HTERT RPE-1 (cell line): ENCODE measurements around the gene BAZ2A.
"Not testable (repeated sequence)": the region's sequence is repeated elsewhere in the genome, so short reads cannot be mapped to it uniquely, and the experiment has no call there.

Experiments used
- in situ Hi-C: fragments of 300-500 bp; cut with MboI; formaldehyde crosslinking; loops from 4 replicates; pipeline ENCODE4 v1.14.3; 2020; ENCODE audit warnings: low sequenced_read_pairs

Gene BAZ2A

DNA sequence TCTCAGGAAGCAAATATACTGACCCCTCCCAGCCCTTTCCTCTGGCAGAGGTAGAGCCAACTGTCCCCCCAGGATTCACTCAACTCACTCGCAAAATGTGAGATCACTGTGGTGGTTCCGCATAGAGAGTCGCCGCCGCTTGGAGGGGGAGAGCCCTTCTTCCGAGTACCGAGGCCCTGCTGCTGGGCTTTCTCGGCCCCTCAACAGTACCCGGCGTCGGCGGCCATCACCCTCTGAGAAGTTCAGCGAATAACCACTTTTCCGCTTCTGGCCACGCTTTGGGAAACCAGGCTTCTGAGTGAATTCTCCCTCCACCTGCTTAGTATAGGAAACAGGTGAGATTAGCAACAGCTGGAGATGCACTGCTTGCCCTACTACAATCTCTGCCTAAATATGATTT is 31.1 kb downstream of the BAZ2A start:
- in situ Hi-C loops: no loop called here

DNA sequence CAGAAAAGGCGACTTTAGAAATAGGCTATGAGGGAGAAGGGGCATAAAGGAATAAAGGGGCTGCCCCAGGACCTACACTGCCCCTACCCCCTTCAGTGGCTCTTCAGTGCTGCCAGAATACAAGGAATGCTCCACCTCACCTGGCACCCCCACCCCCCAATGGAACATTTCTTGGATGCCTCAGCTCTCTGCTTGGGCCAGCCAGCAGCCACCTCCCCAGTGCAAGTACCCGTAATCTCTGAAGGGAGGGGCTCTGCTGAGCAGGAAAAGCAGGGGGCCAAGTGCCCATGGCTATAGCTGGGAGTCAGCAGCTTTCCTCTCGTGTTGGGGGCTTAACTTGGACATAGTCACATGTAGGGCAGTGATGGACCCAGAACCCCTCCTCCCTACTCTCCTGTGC is 33.3 kb downstream of the BAZ2A start:
- in situ Hi-C loops: no loop called here

GRCh38 chr12:56593909-56594621 is 36.1 kb downstream of the BAZ2A start:
- in situ Hi-C loops: no loop called here

DNA sequence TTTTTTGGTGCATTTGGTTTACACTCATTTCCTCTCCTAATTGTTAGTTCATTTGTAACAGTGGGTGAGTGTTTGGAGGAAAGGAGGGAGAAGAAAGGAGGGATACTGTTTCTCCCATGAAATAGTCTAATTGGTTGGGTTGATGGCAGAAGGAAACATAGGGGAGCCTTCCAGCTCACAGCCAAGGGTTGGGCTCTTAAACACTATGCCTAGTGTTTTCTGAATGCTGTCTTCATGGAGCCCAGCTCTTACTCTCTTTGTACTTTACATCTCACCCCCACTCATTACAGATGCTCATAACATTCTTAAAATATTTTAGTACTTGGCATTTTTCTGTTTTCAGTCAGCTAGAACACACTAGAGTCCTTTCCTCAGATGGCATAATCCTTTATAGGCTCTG is 38.2 kb downstream of the BAZ2A start:
- in situ Hi-C loops: no loop called here

GRCh38 chr12:56591126-56591525 is 39.0 kb downstream of the BAZ2A start:
- in situ Hi-C loops: no loop called here

DNA sequence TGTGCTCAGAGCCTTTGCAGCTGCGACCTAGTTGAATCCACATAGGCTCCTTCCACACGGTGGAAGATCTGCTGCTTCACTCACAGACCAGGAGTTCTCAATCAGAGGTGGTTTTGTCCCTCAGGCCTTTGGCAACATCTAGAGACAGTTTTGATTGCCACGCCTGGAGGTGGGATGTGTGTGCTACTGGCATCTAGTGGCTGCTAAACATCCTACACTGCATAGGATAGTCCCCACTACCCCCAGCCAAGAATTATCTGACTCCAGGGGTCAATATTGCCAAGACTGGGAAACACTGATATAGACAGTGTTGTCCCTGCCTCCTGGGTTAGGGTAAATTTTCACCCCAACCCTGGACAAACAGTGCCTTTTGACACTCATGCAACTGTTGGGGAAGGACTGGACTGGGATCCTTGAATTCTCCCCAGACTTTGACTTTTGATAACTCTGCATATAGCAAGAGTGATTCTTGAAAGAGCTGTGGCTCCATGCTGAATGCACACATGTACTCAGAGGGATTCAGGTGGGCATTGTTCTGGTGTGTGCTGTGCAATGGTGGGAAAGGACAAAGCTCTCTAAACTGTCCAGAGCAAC is 39.8 kb downstream of the BAZ2A start:
- in situ Hi-C loops: no loop called here

DNA sequence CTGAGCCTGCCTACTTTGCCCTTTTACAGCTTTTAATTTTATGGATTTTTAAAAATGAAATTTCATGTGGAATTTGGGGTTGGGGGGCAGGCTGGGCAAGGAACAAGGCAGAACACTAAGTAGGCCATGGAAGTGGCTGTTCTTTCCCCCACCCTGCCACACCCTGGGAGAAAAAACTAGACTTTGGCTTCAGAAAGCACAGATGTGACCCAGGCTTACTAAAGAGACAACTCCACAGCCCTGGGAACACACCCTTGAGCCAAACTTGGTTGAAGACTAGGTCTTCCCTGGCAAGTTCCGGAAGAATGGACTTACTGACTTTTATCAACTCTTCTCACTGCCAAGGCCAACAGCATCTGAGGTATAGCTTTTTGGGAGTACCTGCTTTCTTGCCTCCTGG is 40.3 kb downstream of the BAZ2A start:
- in situ Hi-C loops: no loop called here

DNA sequence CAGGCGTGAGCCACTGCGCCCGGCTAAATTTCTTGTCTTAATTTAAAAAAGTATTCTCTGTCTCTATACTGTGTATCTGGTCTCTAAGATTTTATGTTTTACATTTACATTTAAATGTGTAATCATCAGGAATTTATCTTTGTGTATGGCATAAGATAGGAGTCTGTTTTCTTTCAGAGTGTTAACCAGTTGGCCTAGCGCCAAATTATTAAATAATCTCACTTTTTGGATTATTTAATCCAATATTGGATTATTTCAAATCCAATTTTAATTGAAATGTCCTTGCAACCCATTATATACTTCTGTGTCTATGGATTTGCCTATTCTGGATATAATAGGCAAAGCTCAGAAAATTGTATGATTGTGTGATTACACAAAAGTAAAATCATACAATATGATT is 45.0 kb downstream of the BAZ2A start:
- in situ Hi-C loops: no loop called here

DNA sequence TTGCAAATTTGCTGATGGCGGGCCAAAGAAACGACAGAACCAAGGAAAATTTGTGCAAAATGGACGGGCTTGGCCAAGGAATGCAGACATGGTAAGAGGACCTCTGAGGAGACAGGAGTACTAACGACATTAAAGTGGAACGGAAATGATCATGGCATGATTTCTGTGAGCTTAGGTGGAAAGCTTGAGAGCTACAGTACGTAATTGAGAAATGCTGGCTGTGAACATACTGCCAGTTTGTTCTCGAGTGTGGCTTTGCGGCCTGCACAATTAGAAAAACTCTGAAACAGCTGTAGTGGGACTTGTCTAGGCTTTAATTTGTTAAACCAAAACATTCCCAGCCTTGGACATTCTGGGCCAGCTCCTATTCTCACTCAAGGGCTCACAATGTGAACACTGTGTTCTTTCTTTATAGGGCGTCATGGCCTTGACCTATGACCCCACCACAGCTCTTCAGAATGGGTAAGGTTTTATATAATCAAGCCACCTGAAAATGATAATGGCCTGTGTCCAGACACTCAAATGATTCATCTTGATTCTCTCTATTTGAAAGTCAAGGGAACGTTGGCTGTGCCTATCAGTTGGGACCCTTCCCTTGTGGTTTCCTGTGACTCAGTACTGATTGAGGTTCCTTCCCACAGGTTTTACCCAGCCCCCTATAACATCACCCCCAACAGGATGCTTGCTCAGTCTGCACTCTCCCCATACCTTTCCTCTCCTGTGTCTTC is 48.5 kb downstream of the BAZ2A start:
- in situ Hi-C loops: no loop called here

GRCh38 chr12:56578983-56579546 is 51.1 kb downstream of the BAZ2A start:
- in situ Hi-C loops: no loop called here

GRCh38 chr12:56577248-56577647 is 52.9 kb downstream of the BAZ2A start:
- in situ Hi-C loops: not testable (repeated sequence)

- in situ Hi-C loops: no loop called here
Measured at GRCh38 chr12:56574210-56574609, 55.9 kb downstream of the BAZ2A start.

DNA sequence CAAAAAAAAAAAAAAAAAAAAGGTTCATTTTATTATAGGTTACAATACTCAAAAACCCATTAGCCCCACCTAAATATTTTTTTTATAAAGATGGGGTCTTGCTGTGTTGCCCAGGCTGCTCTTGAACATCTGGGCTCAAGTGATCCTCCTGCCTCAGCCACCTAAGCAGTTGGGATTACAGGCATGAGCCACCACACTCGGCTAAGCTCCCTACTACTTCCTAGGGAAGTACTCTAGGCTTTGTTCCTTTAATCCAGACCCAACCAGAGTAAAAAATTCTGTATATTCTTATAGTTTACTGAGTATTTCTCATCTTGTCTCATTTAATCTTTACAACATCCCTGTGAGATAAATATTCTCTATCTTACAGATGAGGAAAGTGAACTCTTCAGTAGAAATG is 57.8 kb downstream of the BAZ2A start:
- in situ Hi-C loops: no loop called here

- in situ Hi-C loops: no loop called here
Measured at GRCh38 chr12:56571121-56571520, 59.0 kb downstream of the BAZ2A start.

DNA sequence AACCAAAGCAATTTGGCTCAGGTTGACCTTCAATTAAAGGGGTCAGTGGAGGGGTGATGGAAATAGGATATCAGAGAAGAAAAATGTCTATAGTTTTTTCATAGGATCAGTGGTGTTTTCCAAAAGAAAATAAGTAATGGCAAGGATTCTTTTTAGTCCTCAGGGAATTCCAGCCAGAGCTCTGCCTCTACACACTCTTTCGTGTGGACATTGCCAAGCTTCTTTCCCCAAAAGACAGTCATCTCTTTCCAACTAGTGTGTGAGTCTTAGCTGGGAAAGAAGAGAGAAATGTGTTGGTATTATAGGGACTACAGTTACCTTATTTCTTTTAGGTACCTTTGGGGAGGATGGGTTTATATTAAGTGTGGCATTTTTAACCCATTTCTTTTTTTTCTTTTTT is 62.0 kb downstream of the BAZ2A start:
- in situ Hi-C loops: no loop called here

DNA sequence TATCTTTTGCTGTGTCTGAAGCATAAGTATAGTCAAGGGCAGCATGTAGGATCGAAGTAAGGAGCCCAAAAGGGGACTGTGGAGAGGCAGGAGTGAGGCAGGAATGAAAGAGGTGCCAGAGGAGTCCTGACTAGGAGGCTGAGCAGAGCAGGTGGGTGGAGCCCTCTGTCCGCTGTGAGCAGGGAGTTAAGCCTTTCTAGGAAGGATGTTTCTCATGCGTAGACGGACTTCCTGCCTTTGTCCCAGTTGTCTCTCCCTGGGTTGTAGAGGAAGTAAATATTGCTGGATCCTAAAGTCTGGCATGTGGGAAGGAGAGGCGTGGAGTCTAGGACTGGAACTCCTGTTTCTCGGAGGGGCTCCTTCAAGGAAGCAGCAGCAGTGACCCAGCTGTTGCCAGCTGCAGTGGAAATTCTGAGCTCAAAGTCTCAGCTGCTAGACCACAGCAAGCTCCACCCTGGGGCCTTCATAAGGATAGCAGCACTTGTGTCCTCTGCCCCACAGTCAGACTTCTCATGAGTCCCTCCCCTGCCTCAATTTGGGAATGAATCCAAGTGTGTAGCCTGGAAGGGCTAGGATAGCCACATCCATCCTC is 64.5 kb downstream of the BAZ2A start:
- in situ Hi-C loops: no loop called here

DNA sequence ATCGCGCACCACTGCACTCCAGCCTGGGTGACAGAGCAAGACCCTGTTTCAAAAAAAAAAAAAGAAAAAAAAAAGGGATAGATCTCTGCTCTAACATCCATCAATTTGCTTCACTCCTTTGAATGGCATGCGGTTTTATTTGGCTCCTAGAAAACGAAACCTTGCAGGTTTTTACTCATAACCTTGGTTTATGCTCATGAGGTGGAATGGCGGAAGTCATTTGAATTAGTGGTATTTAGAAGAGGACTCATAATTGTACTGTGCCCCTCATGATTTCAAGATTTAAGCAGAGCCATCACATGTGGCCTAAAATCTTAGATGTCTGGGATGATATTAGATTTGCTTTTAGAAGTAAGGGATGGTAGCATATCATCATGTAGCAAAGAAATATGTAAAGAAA is 79.1 kb downstream of the BAZ2A start:
- in situ Hi-C loops: no loop called here

GRCh38 chr12:56546680-56547079 is 83.4 kb downstream of the BAZ2A start:
- in situ Hi-C loops: no loop called here
